Stimulated activated naive CD4-positive, alpha-beta T cell (primary cell): ENCODE results near the gene CTNS.

Experiments used
- DNase-seq, 6 experiments: peaks; one replicate each; lab custom pipeline; 2025; lab: John Stamatoyannopoulos, UW

The CTNS gene

DNA sequence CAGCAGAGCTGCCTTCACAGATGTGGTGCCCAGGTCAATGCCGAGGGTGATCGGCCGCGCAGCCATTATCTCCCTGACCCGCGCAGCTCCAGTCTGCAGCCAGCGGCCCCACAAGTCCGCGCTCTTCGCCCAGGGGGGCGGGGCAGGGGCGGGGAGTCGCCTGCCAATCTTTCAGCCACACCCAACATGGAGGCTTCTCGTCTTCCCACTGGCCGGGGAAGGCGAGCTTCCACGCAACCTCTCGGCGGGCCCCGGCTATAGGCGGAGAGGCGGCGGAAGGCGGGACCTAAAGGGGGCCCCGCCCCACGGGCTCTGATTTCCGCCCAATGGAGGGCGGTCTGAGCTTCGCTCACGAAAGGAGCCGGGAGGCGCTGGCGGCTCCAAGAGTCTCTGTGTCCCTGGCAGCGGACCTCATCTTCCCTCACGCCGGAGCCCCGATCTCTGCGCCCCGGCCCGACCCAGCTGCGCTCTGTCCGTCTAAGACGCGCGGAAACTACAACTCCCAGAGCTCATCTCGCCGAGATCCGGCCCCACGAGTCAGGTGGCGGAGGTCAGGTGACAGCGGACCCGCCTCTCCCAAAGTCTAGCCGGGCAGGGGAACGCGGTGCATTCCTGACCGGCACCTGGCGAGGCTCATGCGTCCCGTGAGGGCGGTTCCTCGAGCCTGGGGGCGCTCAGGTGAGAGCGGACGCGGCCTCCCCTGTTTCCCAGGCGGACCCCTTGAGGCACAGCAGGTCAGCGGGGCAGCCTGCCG lies at the start of gene CTNS, which contains the start of gene SHPK:
CTNS (plus strand) TSS at position 607 of the 754 bp plus-strand sequence. CDS start 3,447 bp downstream, outside the sequence.
SHPK (minus strand) TSS at position 97 of the 754 bp plus-strand sequence; CDS start at position 66, 31 bp downstream.
- DNase-seq = peak; percentile 87 to 96 (median 94)

GRCh38 chr17:3589784-3590183 lies 46.8 kb upstream of the CTNS start:
- no peak for DNase-seq

DNA sequence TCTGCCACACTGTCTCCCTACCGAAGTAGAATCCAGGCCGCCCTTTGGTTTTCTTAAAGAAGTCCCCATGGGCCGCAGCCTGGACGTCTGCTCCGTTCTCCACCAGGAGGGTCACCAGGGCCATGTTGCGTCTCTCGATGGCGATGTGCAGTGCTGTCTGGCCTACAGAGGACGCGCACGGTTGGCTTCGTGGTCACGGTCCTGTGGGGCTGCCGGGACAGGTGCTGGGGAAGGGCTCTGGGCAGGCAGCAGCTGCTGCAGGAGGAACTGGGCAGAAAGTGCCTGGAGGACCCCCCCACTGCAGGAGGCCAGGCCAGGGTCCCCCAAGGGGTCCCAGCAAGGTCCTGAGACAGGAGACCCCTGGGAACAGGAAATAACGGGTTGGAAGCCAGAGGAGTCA lies 46.3 kb upstream of the CTNS start:
- DNase-seq = no peak

- DNase-seq = no peak
Observed at GRCh38 chr17:3590768-3591167, 45.8 kb upstream of the CTNS start.

GRCh38 chr17:3592216-3592860 lies 44.2 kb upstream of the CTNS start:
- no peak for DNase-seq

DNA sequence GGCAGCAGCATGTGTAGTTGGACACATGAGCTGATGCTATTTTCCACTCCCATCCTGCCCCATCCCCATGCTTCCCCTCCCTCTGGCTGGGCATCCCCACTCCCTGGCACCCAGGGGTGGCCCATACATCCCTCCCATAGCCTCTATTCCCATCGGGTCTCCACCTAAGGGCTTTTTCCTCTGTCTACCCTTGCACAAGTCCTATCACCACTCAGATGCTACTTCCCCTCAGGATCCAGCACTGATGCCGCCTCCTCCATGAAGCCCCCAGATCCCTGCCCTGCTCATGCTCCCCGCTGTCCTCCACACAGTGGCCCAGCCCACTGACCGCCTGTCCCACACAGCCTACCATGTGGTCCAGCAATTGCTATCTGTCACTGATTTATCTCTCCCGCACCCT lies 43.2 kb upstream of the CTNS start:
- no peak for DNase-seq

GRCh38 chr17:3594051-3594800 lies 42.3 kb upstream of the CTNS start:
- DNase-seq = no peak

- DNase-seq = no peak
Observed at GRCh38 chr17:3594976-3595375, 41.6 kb upstream of the CTNS start.

GRCh38 chr17:3596804-3597464 lies 39.6 kb upstream of the CTNS start:
- DNase-seq = no peak

DNA sequence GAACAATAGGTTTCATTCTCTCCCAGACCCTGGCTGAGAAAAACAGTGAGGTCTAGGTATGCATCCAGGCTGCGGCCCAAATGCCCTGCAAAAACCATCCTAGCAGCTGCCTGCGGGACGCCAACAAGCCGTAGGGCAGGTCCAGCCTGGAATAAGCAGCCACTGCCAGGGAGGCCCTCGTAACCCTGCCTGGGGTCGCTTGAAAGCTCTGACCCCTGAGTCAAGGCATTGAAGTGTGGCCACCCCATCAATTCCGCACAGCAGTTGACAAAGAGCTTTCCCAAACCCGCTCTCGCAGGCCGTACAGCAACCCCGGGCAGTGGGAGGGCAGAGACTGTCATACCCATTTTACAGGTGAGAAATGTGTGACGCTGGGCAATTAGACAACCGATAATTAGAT lies 38.5 kb upstream of the CTNS start:
- DNase-seq = no peak

GRCh38 chr17:3600529-3601205 lies 35.9 kb upstream of the CTNS start:
- no peak for DNase-seq

DNA sequence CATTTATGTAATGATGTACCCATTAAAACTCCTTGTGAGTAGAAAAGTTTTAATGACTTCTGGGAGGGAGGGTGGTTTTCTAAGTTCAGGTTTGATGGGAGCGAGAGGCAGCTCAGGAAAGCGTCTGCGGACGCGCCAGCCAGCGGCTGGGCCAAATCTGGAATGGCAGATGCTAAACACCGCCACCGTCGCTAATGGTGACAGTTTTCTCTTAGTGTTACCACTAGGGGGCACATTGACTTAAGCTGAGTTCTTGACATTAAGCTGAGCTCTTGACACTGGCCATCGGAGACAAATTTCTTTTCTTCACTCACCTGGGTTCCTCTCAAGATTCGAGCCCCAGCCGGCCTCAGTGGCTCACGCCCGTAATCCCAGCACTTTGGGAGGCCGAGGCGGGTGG lies 34.1 kb upstream of the CTNS start:
- no peak for DNase-seq

DNA sequence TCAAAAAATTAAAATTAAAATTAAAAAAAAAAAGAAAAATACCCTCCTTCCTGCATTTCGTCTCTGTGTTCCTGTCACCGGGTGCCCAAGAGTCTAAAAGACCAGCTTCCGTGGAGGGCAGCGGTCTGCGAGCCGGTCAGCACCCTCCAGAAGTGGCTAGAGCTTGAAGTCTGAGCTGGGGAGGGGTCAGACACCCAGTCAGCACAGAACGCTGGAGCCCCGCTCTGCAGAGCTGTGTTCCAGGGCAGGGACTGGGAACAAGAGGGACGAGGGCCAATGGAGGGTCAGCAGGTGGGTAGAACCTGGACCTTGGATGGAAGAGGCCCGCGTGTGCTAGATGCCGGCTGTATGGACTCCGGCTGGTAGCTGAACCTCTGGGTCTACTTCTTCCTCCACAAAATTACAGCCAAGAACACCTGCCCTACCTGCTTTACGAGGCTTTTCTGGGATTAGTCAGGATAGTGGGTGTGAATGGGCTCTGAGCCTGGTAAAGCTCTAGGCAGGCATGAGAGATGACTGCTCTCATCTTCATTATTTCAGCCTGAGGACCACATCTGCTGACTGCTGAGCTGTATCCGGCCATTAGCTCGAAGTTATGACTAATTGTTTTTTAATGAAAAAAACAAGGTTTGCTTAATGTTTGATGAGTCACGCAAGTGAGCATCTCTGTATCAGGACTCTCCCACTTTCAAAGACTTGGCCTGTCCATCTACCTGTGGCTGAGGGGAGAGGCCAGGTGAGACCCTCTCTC lies 33.3 kb upstream of the CTNS start:
- DNase-seq = no peak

GRCh38 chr17:3603870-3604259 lies 32.7 kb upstream of the CTNS start:
- no peak for DNase-seq

DNA sequence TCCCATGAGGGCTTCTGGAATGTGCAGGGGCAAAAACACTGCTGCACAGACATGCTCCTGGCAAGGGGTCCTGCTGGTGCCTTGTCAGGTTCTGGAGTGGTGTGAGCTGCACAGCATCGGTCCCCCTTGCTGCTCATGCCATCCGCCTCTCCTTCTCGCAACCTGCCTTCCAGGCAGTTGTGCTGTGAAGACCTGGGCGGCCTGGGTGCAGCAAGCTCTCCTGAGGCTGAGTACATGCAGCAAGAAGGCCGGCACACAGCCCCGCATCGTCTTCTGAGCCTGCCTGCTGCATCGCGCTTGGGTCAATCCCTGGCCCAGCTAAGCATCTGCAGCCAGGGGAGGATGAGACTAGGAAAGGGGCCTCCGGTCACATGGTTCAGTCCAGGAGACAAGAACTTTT lies 26.9 kb upstream of the CTNS start:
- DNase-seq = no peak

DNA sequence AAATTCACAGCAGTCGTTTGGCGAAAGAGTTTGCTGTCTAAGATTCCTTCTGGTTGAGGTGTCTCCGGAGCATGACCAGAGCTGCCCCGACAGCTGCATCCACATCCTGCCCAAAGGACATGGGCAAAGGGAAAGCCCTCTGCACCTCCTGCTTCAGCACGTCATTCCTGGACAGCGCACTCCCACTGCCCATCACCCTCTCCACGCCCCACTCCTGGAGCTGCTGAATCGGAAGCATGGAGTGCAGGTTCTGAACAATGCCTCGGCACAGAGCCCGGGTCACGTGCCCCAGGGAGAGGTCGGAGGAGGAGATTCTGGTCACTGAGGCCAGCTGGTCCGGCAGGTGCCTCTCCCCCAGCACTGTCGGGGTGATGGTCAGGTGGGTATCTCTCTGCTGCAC lies 26.0 kb upstream of the CTNS start:
- no peak for DNase-seq

DNA sequence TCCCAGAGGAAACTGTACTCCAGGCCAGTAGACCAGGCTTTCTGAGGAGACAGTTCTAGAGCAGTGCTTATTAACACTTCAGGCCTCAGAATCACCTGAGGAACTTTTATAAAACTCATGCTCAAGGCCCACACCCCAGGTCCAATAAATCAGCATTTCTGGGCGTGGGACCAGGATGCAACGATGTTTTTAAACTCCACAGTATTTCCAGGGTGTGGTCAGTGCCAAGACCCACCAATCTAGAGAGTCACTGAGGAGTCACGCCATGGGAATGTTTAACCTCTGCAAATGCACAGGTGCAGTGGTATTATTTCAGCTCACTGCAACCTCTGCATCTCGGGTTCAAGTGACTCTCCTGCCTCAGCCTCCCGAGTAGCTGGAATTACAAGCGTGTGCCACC lies 23.4 kb upstream of the CTNS start:
- DNase-seq = no peak

DNA sequence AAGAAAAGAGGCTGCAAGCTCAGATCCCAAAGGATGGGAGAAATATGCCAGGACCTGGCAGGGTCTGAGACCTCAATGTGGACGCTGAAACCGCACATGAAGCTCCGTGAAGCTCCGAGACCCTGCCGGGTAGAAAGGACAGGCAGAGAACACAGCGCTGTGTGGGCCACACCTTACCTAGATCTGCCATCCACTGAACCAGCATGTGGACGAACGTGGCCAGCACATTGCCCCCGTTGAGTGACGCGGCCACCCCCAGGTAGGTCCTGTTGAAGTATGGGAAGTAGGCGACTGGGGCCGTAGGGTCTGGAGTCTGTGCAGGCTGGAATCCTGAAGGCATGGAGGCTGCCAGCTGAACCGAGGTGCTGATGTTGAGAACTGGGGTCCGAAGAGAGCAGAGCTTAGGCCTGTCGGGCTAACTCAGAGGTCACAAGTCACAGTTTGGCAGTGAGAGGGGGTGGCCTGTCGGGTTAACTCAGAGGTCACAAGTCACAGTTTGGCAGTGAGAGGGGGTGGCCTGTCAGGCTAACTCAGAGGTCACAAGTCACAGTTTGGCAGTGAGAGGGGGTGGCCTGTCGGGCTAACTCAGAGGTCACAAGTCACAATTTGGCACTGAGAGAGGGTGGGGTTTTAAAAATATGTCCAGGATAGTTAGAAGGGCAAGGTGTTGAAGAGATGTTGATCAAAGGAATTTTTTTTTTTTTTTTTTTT lies 21.2 kb upstream of the CTNS start:
- DNase-seq = no peak

- no peak for DNase-seq
Observed at GRCh38 chr17:3621146-3621720, 15.3 kb upstream of the CTNS start.

DNA sequence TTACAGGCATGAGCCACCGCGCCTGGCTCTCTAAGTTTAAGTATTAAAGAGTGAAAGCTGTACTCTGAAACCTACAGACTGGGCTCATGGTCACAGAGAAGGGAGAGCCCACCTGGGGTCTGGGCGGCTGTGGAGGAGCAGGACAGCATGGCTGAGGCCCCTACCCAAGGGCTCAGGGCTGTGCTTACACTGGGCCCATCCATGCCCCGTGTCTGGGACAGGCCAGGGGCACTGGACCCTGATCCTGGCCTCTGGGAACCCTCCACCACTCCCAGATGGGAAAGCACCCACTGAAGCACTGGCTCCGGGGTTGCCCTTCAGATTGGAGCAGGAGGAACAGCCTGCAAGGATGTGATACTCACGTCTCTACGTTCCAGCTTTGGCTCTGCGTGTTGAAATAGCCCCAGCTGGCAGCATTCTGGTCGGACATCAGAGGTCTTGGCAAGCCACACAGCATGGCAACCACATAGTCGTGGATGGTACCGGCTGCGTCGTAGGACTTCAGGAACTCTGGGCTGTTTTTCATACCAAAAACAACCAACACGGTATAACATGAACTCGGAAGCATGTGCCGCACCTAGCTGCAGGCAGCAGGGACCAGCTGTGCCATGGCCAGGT lies 13.5 kb upstream of the CTNS start:
- DNase-seq = no peak
